Prostate gland (tissue), 2 donors: ENCODE results near the gene YEATS2.

Source experiments
- POLR2A ChIP-seq: fragments of 450-650 bp; IDR thresholded peaks from one replicate; pipeline ENCODE4 v1.6.1; 2016; ENCODE audit warnings: antibody characterized with exemption, mild to moderate bottlenecking
- POLR2AphosphoS5 ChIP-seq: sonication (generic); formaldehyde crosslinking; IDR thresholded peaks from one replicate; pipeline ENCODE4 v1.6.1; 2017; ENCODE audit warnings: antibody characterized with exemption
- TF ChIP-seq, protein P1 (sequence below), 4 experiments: fragments of 200-600 bp in 2 of 4; fragments of 450-650 bp in 2 of 4; sonication (generic) in 2 of 4; IDR thresholded peaks; 1 replicate in 3 of 4; 2 replicates in 1 of 4; pipeline ENCODE4 v1.5.1; 2016 to 2019; ENCODE audit warnings: antibody characterized with exemption in 4 of 4, mild to moderate bottlenecking in 2 of 4, moderate library complexity in 2 of 4

DNA sequence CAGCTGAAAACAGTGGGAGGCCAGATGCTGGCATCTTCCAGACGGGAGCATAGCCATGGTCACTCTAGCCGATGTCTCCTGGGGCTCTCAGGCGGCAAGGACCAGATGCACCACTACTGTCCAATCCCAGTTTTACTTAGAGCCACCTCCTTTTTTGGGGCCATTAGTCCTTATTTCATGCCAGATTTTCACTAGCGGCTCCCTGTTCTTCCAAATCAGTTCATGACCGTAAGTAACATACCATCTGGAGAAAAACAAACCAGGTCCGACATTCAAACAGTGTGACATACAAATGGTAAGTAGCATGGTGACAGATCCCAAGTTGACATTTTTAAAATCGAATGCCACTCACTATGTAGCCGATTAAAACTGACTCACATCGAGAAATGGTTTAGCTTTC, 131.9 kb downstream of the YEATS2 start:
- TF ChIP-seq, protein P1, sequence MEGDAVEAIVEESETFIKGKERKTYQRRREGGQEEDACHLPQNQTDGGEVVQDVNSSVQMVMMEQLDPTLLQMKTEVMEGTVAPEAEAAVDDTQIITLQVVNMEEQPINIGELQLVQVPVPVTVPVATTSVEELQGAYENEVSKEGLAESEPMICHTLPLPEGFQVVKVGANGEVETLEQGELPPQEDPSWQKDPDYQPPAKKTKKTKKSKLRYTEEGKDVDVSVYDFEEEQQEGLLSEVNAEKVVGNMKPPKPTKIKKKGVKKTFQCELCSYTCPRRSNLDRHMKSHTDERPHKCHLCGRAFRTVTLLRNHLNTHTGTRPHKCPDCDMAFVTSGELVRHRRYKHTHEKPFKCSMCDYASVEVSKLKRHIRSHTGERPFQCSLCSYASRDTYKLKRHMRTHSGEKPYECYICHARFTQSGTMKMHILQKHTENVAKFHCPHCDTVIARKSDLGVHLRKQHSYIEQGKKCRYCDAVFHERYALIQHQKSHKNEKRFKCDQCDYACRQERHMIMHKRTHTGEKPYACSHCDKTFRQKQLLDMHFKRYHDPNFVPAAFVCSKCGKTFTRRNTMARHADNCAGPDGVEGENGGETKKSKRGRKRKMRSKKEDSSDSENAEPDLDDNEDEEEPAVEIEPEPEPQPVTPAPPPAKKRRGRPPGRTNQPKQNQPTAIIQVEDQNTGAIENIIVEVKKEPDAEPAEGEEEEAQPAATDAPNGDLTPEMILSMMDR (IDR thresholded peaks at IDR 0.05) = no peak
- TF ChIP-seq POLR2AphosphoS5 = no peak
- no peak for TF ChIP-seq POLR2A
